ENCODE measurements around the gene ASCC3.
A peak's percentile ranks its signal among the peaks of the same experiment; 100 is the strongest.
"Not testable (repeated sequence)": the region's sequence is repeated elsewhere in the genome, so short reads cannot be mapped to it uniquely, and the experiment has no call there.

Gene ASCC3

DNA sequence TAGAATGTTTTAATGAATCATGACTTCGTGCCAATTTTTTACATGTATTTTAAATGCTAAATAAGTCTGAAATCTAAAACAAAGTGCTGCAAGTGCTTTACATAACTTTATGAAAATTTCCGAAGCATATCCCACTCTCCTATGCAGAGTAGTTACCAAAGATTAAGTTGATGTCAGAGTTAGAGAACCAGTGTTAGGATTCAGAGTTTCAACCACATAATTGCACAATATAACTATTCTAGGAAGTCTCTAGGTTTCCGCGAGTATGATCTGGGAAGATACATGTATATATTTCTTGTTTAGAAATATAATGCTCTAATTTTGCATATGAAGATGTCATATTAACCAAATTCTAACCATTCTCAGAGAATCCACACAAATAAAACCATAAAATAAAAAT is 74.8 kb downstream of the ASCC3 start:
- DNase-seq (ENCODE audit: low read depth): no peak

DNA sequence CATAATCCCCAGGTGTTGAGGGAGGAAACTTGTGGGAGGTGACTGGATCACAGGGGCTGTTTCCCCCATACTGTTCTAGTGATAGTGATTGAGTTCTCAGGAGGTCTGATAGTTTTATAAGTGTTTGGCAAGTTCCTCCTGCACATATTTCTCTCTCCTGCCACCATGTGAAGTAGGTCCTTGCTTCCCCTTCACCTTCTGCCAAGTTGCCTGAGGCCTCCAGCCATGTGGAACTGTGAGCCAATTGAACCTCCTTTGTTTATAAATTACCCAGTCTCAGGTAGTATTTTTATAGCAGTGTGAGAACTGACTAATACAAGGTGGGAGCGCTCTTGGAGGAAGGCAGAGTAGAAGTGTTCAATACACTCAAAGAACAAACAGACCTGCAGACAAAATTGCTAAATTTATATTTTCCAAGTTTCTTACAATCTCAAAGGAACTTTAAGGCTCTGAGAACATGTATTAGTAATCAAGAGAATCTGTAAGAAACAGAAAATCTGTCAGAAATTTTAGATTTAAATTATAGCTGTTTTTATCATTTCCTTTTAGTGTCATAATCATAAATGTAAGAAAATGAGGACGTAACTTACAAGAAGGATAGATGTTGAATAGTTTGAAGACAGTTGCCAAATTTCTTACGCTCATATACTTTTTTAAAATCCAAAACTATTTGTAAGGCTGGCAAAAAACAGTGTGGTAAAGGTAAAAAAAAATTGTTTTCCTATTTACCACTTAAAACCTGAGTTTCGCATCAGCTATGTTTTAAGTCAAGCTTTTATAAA is 77.7 kb downstream of the ASCC3 start:
- DNase-seq (ENCODE audit: low read depth): no peak

DNA sequence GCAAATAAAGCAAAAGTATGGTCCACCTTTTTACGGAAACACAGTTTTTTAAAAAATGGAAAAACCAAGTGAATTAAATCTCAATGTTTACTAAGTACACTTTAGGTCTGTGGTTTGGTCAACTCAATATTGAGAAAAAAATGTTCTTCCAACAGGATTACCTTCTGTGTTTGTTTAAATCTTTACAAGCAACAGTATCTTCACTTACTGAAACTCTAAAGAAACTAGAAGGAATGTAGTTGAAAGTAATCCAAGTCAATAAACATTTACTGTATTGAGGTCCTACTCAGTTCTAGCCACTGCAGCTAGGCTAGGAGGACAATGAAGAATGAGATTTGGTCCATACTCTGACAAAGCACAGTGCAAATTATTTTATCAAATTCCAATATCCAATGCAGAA is 80.1 kb downstream of the ASCC3 start:
- DNase-seq (ENCODE audit: low read depth): no peak

DNA sequence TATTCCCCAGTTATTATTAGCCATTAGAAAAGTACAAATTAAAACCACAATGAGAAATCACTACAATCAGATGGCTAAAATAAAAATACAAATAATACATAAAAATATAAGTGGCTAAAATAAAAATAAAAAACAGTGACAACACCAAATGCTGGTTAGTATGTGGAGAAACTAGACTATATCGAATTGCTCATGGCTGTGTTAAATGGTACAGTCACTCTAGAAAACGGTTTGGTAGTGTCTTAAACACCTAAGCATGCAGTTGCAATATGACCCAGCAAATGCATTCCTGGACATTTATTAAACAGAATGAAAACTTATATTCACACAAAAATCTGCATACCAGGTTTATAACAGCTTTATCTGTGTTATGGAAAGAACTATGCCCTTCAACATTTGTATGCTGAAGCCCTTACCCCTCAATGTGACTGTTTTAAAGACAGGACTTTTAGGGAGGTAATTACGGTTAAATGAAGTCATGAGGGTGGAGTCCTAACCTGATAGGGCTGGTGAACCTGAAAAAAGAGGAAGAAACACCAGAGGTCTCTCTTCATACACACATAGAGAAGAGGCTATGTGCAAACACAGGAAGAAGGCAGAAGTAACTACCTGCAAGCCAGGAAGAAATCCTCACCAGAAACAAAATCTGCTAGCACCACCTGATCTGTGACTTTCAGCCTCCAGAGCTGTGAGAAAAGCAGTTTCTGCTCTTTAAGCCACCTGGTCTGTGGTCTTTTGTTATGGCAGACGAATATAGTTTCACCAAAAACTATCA is 84.9 kb downstream of the ASCC3 start:
- DNase-seq (ENCODE audit: low read depth): no peak

DNA sequence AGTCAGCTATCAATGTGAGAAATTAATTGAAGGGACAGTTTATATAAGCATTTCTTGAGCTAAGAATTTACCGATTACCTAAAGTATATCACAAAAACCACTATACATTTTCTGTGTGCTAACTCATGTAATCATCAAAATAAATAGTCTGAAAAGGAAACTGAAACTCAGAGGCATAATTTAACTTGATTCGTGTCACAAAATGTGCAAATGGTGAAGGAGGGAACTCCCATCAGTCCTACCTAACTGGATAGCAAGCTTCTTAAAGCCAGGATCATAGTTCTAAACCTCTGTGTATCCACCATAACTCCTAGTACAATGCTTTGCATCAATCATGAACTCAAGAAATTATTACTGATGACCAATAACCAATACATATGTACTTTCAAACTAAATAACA is 91.0 kb downstream of the ASCC3 start:
- DNase-seq (ENCODE audit: low read depth): no peak

DNA sequence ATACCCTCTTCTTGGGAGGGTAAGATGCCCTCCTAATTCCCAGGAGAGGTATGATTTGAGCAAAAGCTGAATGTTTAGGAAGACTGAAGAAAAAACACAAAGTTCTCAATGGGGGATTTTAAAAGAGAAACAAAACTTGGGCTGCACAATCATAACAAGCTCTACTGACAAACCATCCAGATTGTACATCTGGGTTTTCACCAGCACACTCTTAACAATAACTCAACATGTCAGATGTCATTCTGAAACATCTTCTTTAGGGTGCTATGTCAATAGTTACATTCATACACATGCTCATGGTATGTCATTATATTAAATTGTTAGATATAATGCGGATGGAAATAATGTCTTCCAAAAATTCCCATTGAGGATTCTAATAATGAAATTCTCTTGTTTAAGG is 95.1 kb downstream of the ASCC3 start:
- no peak for DNase-seq (ENCODE audit: low read depth)

DNA sequence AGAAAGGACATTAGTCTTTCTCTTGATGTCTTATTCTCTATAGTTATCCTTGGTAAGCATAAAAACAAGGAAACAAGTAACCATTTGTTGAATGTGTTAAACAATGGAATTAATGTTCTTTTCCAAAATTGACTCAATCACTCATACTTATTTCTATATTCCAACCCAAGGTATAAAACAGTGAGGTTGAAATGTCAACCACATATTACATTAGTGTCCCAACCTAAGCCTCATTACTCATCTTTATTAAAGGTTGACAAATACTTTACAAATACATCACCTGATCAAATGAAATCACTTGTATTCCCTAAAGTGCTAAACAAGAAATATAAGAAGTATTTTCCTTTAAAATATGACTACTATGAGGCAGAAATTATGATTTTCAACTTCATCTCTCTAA is 100.5 kb downstream of the ASCC3 start:
- DNase-seq (ENCODE audit: low read depth): no peak

DNA sequence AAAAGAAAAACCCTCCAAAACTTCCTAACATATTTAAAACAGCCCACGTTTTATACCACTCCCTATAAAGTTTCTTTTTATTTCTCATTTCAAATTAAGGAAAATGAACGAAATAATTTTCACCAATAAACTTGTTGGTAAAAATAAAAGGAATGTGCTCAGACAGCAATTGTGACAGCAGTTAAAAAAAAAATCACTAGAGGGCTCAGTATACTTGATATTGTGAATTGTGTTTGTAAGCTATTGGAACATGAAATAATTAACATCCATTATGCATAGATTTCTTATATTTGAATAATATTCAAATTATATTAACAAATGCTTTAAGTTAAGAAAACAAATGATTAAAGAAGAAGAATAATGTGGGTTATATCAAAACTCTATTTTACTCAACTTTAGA is 105.5 kb downstream of the ASCC3 start:
- DNase-seq (ENCODE audit: low read depth): no peak

DNA sequence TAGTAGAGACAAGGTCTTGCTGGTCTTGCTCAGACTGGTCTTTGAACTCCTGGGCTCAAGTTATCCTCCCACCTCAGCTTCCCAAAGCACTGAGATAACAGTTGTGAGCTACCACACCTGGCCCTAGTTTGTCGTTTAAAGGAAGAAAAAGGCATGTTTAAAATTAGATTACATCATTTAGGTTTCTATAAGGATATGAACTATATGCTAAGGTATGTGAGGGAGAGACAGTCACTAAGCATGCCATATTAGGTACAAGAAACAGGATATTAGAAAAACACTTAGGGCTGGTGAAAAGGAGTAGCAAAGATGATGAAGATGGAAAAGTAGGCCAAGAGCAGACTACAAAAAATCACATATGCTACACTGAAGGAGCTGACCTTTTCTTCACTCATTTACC is 106.4 kb downstream of the ASCC3 start:
- no peak for DNase-seq (ENCODE audit: low read depth)

DNA sequence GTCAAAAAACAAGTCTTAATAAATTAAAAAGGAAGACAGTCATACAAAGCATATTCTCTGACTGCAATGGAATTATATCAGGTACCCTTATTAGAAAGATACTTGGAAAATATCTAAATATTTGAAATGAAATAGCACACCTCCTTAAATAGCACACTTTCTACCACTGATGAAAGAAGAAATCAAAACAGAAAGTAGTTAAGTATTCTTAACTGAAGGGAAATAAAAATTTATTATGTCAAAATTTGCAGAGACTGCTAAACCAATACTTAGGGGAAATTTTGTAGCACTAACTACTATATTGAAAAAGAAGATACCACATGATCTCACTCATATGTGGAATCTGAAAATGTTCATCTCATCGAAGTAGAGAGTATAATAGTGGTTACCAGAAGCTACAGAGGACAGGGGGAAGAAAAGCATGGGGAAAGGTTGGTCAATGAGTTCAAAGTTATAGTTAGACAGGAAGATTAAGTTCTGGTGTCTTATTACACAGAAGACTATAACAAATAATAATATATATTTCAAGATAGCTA is 112.2 kb downstream of the ASCC3 start:
- DNase-seq (ENCODE audit: low read depth): no peak

DNA sequence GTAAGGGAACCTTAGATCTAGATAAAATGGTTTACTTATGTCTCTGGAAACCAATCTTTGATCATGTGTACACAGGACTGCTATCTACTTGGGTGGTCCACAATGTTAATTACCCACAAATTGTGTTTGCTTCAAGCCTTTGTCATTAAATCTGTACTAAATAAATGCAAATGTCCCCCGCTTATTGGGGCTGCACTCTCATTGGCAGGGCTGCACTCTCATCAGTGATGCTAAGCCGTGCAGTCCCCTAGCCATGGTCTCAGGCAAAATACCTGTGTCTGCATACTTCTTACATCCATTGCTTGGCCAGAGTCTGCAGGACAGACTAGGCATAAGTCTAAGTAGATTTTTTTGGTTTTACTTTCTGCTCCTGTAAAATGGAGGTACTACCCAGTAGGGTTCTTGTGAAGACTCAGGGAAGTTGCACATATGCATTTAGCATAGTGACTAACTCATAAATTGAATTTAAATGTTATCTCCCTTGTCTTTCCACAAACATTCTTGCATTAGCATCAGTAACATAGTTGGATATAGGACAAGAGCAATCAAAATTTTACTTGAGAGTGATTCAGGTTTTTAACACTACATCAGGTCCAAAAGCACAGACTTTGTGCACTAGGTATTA is 117.4 kb downstream of the ASCC3 start:
- DNase-seq (ENCODE audit: low read depth): no peak

DNA sequence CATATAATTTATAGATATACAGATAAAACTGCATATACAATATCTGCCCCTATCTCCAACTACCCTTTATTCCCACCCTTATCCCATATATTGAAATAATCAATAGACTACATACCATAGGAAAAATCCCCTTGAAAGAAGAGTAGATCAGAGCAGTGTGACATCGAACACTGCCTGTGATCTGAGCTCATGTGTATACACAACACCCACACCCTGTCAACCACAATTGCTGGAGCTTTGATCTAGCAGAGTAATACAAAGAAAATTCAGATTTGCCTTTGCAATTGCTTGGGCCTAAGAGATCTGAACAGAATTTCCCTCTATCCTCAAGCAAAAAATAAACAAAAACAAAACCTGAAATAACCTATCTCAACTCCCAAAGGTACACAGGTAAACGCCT is 119.3 kb downstream of the ASCC3 start:
- DNase-seq (ENCODE audit: low read depth): no peak

DNA sequence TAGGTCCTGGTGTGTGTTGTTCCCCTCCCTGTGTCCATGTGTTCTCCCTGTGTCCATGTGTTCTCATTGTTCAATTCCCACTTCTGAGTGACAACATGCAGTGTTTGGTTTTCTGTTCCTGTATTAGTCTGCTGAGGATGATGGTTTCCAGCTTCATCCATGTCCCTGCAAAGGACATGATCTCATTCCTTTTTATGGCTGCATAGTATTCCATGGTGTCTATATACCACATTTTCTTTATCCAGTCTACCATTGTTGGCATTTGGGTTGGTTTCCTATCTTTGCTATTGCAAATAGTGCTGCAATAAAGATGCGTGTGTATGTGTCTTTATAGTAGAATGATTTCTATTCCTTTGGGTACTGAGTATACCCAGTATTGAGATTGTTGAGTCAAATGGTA is 122.7 kb downstream of the ASCC3 start:
- DNase-seq (ENCODE audit: low read depth): not testable (repeated sequence)

DNA sequence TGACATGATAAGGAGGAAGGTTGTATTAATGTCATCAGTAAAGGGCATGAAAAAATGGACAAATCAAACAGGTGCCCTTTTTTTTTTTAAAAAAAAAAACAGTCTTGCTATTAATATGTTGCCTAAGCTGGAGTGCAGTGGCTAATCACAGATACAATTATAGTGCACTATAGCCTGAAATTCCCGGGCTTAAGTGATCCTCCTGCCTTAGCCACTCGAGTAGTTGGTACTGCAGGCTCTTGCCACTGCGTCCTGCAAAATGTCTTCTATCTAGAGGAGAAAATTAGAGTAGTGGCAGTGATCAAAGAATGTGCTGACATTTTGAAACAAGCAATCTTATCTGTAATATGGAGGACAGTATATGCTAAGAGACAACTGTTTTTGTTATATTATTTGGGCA is 127.7 kb downstream of the ASCC3 start:
- DNase-seq (ENCODE audit: low read depth): no peak

DNA sequence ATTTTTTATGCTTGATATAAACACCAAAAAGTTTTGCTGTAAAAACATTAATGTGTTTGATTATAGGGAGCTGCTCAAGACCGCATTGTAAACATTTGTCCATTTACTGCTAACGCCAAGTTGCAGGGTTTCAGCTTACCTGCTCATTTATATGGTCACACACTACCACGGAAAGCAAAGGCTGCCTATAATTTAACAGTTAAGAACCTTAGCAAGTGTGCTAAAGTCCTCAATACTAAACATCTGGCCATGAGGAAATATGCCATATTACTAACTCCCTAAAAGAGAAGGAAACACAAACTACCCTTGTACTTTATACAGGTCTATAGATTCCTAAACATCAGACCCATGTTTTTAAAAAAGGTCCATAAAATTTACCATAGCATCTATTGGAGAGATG is 129.5 kb downstream of the ASCC3 start:
- no peak for DNase-seq (ENCODE audit: low read depth)

DNA sequence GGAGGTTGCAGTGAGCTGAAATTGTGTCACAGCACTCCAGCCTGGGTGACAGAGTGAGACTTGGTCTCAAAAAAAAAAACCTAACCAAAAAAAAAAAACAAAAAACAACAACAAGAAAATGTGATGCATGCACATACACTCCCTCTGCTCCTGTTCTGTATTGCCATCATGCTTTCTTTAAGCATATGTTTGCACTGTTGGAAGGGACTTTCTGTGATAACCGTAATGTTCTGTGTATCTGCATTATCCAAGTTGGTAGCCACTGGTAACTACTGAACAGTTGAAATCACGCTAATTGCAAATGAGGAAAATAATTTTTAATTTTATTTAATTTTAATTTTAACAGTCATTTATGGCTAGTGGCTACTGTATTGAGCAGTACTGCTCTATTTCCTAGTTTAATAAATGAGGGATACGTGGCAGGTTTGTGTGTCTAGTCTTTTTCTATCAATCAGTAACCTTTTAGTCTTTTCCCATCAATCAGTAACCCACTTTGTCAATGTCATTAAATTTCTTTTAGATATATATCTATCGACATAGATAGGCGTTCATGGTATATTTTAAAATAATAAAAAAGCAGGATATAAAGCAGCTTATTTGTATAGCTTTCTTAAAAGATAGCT is 135.6 kb downstream of the ASCC3 start:
- no peak for DNase-seq (ENCODE audit: low read depth)

DNA sequence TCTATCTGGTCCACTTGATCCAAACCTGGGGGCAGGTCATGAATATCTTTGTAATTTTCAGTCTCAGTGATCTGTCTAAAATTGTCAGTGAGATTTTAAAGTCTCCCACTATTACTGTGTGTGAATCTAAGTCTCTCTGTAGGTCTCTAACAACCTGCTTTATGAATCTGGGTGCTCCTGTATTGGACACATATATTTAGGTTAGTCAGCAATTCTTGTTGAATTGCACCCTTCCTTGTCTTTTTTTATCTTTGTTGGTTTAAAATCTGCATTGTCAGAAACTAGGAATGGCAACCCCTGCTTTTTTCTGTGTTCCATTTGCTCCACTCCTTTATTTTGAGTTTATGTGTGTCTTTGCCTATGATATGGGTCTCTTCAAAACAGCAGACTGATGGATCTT is 140.7 kb downstream of the ASCC3 start:
- no peak for DNase-seq (ENCODE audit: low read depth)

DNA sequence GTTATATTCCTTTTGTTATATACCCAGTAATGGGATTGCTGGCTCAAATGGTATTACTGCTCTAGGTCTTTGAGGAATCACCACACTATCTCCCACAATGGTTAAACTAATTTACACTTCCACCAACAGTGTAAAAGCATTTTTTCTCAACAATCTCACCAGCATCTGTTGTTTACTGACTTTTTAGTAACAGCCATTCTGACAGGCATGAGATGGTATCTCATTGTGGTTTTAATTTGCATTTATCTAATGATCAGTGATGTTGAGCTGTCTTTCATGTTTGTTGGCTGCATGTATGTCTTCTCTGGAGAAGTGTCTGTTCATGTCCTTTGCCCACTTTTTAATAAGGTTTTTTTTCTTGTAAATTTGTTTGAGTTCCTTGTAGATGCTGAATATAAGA is 143.4 kb downstream of the ASCC3 start:
- DNase-seq (ENCODE audit: low read depth): not testable (repeated sequence)

DNA sequence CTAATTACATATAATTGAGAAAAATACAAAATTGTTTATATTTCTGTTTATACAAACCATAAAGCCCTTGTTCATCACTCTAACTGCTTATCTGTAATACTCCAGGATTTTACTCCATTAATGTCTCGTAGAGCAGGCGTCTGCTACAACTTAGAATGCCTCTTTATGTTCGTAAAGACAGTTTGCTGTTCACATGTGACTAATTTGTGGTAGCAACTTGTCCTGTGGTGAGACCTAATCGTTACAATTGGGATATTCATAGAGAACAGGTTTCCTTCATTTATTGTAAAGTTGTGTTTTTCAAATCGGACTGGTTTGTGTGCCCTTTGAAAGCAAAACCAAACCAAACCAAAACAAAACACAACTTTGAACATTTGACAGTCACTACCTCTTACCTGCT is 149.7 kb downstream of the ASCC3 start:
- no peak for DNase-seq (ENCODE audit: low read depth)

DNA sequence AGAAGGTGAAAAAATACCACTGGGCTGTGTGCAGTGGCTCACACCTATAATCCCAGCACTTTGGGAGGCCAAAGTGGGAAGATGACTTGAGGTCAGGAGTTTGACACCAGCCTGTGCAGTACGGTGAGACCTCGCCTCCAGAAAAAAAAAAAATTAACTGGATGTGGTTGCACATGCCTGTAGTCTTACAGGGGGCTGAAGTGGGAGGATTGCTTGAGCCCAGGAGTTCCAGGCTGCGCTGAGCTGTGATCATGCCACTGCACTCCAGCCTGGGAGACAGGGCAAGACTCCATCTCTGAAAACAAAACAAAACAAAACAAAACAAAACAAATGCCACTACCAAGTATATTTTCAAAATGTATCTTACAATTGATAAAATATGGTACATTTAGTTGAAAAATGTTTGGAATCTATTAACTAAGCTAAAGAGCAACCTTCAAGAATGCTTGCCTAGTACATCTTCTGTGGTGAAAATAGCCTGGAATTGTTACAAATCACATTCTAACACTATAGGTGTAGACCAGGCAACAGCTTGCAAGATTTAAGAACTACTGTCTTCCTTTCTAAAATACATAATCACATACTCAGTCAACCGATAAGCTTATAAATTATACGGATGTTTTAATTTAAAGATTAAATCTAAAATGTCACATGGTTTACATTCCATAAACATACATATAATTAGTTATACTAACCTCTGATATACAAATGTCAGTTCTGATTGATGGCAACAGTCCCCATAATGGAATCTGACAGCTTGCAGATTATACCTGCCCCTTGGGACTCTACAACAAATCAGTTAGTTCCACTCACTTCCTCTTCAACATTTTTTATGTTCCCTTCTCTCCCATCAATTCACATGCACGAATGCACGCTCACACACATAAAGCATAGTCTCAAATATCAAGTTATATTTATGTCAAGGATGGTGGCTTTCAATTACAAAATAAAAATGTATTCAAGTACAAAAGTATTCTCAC is 150.8 kb downstream of the ASCC3 start:
- no peak for DNase-seq (ENCODE audit: low read depth)

DNA sequence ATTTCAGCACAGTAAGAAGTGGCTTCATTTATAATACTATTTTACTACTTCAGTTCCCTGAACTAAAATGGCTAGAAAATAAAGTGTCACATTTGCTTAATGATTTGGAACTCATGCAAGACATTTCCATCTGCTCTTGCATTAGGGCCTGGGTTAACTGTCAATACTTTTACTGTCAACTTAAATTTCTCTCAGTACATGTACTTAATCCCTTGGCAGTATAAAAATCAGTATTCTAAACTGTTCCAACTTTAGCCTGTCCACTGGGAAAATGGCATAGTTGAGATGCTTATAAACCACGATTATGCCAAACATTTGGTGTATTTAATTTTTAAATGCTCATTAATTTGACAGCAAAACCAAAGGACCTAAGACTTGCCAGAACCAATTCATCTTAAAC is 154.5 kb downstream of the ASCC3 start:
- peak; percentile 42 for DNase-seq (ENCODE audit: low read depth)
